Measurements from ENCODE around the gene CFD.
"Not testable (repeated sequence)": the region's sequence is repeated elsewhere in the genome, so short reads cannot be mapped to it uniquely, and the experiment has no call there.

Gene CFD

GRCh38 chr19:825897-826644 lies 33.4 kb upstream of the CFD start:
- FAIRE-seq, result no peak

GRCh38 chr19:827314-827709 lies 32.2 kb upstream of the CFD start:
- FAIRE-seq, result no peak

- FAIRE-seq, result no peak
Measured at GRCh38 chr19:827710-828321, 31.6 kb upstream of the CFD start, which contains the start of gene AZU1. Gene AZU1 (plus strand): TSS chr19:827837. CDS start chr19:827847, 10 bp downstream.

GRCh38 chr19:829129-829758 lies 30.2 kb upstream of the CFD start:
- FAIRE-seq, result no peak

GRCh38 chr19:831407-832369 lies 27.8 kb upstream of the CFD start:
- no peak for FAIRE-seq

GRCh38 chr19:834216-834615 lies 25.2 kb upstream of the CFD start:
- FAIRE-seq, result no peak

- no peak for FAIRE-seq
Measured at GRCh38 chr19:835210-835810, 24.2 kb upstream of the CFD start.

- FAIRE-seq, result no peak
Measured at GRCh38 chr19:840519-841206, 18.8 kb upstream of the CFD start, which contains the start of gene PRTN3. Gene PRTN3 (plus strand): TSS chr19:840999. CDS start chr19:841009, 10 bp downstream.

- not testable (repeated sequence) for FAIRE-seq
Measured at GRCh38 chr19:842802-843179, 16.7 kb upstream of the CFD start.

- no peak for FAIRE-seq
Measured at GRCh38 chr19:843180-843835, 16.2 kb upstream of the CFD start.

GRCh38 chr19:843836-844545 lies 15.5 kb upstream of the CFD start:
- FAIRE-seq, result no peak

- no peak for FAIRE-seq
Measured at GRCh38 chr19:844546-844971, 14.9 kb upstream of the CFD start.

- FAIRE-seq, result no peak
Measured at GRCh38 chr19:845707-846521, 13.6 kb upstream of the CFD start.

GRCh38 chr19:848386-848921 lies 11.0 kb upstream of the CFD start:
- no peak for FAIRE-seq

GRCh38 chr19:849195-849594 lies 10.3 kb upstream of the CFD start:
- FAIRE-seq, result not testable (repeated sequence)

GRCh38 chr19:850221-850978 lies 9.1 kb upstream of the CFD start:
- no peak for FAIRE-seq

GRCh38 chr19:850979-851335 lies 8.5 kb upstream of the CFD start:
- FAIRE-seq, result no peak
